HG02885 (cell line): Measurements from ENCODE around the gene LRRC2.
"Not testable (repeated sequence)": the region's sequence is repeated elsewhere in the genome, so short reads cannot be mapped to it uniquely, and the experiment has no call there.

Experiments used
- ATAC-seq: cut with Tn5 transposase; IDR thresholded peaks from one replicate; pipeline ENCODE4 v1.9.1; 2021; ENCODE audit warnings: mild to moderate bottlenecking; ENCODE audit not compliant: unreplicated experiment, poor library complexity

The LRRC2 gene

GRCh38 chr3:46584598-46585467 lies 18.7 kb upstream of the LRRC2 start:
- ATAC-seq, result no peak

DNA sequence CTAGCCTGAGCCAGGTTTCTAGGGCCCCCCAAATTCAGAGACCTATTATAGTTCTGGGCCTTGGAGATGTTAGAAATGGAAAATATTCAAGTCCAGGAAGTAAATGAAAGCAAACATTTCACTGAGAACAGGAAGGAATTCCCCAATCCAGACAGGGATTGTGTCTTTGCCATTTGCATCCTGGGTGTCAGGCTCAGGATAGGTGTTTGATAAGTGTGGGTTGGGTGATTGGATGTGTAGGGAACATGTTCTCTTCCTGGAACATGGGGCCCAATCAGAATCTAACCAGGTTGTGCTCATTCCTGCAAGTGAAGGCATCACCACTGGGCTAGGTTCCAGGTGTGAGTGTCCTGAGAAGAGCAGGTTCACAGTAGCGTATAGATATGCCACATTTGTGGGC lies 14.6 kb upstream of the LRRC2 start:
- no peak for ATAC-seq

DNA sequence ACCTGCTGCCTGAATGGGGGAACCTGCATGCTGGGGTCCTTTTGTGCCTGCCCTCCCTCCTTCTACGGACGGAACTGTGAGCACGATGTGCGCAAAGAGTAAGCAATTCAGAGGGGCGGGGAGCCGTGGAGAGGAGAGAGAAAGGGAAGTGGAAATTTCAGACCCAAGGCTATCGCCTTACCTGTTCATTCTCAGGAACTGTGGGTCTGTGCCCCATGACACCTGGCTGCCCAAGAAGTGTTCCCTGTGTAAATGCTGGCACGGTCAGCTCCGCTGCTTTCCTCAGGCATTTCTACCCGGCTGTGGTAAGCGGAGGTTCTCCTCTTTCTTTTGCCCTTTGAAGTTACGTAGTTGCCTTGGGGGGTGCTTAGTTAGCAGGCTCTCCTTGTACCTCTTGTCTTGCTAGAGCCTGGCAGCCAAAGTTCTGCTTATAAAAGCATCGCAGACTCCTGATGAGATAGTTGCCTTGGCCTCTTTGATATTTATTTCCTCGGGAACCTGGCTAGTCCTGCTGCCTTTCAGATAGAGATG lies 13.7 kb upstream of the LRRC2 start:
- ATAC-seq, result no peak

DNA sequence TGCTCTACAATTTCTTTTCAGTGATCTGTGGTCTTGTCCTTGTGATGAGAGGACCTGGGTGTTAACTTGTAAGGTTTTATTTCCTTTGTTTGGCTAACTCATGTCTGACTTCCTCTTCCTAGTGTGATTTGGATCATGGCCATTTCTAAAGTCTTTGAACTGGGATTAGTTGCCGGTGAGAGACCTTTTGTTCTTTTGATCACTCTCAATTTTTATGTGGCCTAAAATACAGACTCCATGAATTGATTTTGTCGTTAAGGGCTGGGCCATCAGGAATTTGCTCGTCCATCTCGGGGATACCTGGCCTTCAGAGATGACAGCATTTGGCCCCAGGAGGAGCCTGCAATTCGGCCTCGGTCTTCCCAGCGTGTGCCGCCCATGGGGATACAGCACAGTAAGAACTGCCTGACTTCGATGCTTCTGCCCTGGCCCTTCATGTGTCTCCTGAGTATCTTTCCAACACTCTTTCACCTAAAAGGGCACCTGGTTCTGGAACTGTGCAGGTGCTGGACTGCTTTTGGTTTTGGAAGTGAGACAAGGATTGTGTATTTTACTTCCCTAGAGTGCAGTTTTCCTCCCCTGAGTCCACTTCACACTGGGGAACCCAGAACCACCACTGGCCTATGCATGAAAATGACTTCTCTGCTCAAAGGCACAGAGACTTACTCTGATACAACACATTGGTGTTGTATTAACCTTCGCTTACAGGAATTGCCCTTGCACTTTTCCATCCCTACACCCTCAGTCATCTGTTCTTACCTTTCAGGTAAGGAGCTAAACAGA lies 13.1 kb upstream of the LRRC2 start:
- ATAC-seq, result no peak

DNA sequence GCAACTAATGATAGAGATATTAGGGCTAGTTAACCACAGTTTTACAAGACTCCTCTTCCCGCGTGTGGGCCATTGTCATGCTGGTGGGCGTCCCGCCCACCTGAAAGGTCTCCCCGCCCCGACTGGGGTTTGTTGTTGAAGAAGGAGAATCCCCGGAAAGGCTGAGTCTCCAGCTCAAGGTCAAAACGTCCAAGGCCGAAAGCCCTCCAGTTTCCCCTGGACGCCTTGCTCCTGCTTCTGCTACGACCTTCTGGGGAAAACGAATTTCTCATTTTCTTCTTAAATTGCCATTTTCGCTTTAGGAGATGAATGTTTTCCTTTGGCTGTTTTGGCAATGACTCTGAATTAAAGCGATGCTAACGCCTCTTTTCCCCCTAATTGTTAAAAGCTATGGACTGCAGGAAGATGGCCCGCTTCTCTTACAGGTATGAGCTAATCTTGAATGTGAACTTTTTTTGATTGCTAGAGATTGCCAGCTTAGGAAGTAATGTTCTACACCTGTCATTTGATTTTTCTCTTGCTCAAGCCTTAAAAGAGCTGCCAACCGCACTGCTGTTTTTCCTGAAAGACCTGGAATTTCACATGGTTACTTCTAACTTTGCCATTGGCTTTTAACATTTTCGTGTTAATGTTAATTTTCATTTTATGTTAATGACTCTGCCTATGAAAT lies 11.6 kb upstream of the LRRC2 start:
- ATAC-seq, result not testable (repeated sequence)

DNA sequence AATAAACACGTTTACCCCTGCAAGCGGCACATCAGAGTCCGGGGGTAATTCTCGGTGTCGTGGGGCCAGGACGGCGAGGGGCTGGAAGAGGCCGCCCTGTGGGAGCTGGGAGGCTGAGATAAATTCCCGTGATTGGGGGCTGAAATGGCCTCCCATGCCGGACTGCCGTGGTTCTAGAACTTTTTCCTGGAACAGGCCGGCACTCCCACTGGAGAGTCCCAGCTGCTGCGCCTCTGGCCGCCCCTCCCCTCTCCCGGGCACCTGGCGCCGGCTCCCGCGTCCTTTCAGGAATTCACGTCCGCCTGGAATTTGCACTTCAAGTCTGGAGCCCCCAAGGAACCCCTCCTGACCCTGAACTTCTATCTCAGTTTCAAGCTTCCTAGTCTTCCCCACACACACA lies 10.8 kb upstream of the LRRC2 start:
- no peak for ATAC-seq

- ATAC-seq, result no peak
Observed at GRCh38 chr3:46576386-46576785, 10.3 kb upstream of the LRRC2 start.

DNA sequence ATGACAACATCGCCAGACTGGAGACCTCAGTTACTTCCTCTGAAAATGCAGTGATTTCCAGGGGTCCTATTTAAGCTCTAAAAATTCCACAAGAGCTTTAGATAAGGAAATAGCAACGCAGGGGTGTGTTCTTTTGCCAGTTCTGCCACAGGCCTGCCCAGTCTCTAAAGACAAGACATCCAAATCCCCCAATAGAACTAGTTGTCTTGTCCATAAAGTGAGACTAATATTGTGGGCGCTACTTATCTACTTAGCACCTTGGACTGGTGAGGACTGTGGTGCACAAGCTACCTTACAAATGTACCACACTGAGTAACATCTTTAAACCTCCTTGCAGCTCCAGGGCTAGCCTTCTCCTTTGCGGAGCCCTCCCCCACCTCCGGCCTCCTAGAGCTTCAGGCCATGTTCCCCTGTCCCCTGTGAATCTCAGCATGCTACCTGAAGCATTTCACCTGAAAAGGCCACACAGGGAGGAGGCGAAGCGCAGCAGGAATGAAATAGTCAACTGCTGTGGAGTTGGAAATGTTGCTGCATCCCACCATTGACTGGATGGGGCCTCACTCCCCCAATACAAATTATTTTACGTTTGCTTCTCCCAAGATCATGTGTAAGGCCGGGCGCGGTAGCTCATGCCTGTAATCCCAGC lies 9.6 kb upstream of the LRRC2 start:
- no peak for ATAC-seq

DNA sequence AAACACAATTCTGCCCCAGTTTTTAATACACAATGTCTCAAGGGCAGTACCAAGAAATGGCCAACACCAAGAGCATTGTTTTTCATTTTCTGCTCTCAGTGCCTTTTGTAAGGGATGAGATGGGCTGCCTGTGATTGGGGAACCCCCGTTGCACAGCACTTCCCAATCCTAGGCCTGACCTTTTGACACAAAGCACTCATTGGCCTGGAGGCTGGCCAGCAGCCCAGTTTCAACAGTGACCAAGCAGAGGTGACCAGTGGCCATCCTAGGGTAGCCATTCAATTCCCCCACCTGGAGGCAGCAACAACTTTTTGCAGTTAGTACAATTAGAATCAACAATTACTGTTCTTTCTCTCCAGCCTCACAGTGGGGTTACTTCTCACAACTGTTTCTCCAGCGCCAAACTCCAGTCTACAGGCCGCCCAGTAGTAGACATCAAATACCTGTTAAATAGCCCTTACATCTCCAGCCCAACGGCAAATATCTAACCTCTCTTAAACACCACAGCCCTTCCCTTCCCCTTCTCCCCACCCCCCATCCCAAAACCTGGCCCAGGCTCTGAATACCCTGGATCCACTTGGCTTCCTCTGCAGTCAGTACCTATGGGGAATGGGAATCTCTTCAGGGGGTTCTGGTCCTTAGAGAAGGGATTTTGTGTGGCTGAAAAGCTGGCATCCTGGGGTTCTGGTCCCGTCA lies 8.9 kb upstream of the LRRC2 start:
- ATAC-seq, result no peak

DNA sequence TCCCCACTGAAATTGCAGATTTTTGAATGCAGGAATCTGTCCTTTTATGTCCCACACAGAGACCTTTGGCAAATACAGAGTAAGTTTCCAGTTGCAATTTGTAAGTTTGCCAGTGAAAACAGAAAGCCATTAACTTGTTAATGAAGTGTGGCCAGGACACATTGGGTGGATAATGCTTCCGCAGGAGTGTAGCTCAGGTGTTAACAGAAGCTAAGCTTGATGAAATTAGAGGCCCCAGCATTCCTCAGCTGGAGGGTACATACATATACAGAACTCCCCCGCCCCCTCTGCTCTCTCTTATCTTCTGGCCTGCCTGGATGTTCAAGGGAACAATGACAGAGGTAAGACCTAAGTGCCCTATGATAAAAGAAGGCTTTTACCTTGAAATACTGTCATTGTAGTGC lies 8.1 kb upstream of the LRRC2 start:
- no peak for ATAC-seq

DNA sequence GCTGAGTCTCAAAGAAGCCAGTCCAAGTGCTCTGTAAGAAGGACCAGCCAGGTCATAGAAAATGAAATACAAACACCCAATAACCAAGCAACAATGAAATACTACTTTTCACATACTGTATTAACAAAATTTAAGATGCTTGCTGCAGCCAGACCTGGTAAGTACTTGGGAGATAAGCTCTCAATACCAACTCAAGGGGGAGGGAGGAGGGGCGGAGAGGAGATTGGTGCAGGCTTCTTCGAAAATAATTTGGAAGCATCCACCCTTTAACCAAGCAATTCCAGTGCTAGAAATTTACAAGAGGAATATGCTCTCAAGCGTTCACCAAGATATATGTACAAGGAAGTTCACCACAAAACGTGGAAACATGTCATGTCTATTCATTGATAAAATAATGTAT lies 7.6 kb upstream of the LRRC2 start:
- no peak for ATAC-seq

GRCh38 chr3:46571684-46572083 lies 5.6 kb upstream of the LRRC2 start:
- ATAC-seq, result no peak

- no peak for ATAC-seq
Observed at GRCh38 chr3:46565607-46566039, 479 bp downstream of the LRRC2 start.

DNA sequence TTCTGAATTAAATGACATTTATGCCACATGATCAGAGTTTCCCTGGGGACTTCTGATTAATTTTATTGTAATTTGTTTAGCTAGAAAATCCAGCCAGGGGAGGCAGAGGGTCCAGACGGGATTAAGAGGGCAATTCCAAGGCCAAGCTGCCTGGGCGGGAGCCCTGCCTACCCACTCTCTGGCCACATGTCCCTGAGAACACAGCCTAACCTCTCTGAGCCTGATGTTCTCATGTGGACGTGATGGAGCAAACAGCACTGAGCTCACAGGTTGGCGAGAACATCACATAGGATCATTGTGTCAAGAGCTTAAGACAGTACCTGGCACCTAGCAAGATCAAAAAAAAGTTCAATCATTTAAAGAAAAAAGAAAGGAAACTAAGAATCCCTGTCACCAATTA lies 1.0 kb downstream of the LRRC2 start:
- no peak for ATAC-seq

GRCh38 chr3:46564190-46565021 lies 1.7 kb downstream of the LRRC2 start:
- no peak for ATAC-seq

GRCh38 chr3:46561951-46562350 lies 4.2 kb downstream of the LRRC2 start:
- ATAC-seq, result no peak

DNA sequence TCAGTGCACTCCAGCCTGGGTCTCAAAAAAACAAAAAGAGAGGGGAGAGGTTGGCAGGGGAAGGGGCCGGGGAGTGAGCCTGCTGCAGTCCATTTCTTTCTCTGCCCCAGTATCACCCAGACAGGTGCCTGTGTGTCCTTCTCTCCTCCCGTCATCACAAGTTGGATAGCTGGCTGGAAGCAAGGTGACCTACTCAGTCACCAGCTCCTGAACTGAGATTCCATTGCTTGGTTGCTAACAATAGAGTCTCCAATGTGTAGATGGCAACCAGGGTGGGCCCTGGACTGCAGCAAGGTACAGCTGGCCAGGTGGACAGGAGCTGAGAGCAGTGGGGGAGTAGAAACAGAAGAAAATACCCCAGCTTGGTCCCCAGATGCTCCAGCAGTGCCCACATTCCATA lies 4.6 kb downstream of the LRRC2 start:
- ATAC-seq, result no peak

- no peak for ATAC-seq
Observed at GRCh38 chr3:46559091-46559704, 6.9 kb downstream of the LRRC2 start.
